GM12872 (cell line): Measurements from ENCODE around the gene ARL14EPL.

Experiments used
- TF ChIP-seq, protein P1 (sequence below): IDR thresholded peaks from 3 replicates; pipeline ENCODE4 v1.5.1; 2011; ENCODE audit warnings: low read depth, mild to moderate bottlenecking, low read length, moderate library complexity; ENCODE audit not compliant: insufficient read depth

Gene ARL14EPL

DNA sequence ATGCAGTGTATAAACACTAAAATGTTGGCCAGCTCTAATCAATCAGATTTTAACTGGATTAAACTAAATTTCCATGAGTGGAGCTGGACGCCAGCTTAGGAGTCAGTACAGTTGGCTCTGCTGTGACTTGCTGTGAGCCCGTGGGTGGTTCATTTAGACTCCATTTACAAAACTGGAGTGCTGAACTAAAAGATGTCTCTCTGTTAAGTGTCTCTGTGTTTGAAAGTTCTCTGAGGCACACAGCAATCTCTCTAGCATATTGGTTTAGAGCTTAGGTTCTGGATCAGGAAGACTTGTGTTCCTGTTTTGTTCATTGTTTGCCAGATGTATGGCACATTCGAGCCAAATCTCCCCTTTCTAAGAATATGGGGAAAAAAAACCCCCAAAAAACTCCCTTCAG, 28.0 kb upstream of the ARL14EPL start:
- TF ChIP-seq, protein P1, sequence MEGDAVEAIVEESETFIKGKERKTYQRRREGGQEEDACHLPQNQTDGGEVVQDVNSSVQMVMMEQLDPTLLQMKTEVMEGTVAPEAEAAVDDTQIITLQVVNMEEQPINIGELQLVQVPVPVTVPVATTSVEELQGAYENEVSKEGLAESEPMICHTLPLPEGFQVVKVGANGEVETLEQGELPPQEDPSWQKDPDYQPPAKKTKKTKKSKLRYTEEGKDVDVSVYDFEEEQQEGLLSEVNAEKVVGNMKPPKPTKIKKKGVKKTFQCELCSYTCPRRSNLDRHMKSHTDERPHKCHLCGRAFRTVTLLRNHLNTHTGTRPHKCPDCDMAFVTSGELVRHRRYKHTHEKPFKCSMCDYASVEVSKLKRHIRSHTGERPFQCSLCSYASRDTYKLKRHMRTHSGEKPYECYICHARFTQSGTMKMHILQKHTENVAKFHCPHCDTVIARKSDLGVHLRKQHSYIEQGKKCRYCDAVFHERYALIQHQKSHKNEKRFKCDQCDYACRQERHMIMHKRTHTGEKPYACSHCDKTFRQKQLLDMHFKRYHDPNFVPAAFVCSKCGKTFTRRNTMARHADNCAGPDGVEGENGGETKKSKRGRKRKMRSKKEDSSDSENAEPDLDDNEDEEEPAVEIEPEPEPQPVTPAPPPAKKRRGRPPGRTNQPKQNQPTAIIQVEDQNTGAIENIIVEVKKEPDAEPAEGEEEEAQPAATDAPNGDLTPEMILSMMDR: no peak

DNA sequence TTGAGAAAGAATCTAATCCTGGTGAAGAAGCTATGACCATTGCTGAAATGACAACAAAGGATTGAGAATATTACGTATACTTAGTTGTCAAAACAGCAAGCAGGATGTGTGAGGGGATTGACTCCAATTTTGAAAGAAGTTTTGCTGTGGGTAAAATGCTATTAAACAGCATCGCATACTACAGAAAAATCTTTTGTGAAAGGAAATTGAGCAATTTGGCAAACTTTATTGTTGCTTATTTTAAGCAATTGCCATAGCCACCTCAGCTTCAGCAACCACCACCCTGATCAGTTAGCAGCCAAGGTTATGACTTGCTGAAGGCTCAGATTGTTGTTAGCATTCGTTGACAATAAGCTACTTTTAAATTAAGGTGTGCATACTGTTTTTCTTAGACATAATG, 22.5 kb upstream of the ARL14EPL start:
- TF ChIP-seq, protein P1: no peak

DNA sequence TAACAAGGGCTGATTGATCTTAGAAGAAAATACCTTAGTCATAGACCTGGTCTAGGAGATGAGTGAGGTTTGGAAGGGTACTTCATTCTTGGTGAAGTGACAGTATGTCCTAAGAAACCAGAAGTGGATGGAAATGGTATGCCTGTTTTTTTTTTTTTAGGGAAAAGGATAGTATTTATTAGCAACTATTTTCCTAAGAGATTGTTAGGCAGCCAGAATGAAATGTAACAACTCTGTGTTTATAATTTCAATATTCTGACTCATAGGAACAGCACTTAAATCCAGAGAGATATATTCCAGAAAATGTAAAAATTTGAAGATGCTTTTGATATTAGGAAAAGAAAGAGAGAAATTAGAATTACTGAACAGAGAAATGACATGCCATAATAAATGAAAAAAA, 21.2 kb upstream of the ARL14EPL start:
- TF ChIP-seq, protein P1: no peak

DNA sequence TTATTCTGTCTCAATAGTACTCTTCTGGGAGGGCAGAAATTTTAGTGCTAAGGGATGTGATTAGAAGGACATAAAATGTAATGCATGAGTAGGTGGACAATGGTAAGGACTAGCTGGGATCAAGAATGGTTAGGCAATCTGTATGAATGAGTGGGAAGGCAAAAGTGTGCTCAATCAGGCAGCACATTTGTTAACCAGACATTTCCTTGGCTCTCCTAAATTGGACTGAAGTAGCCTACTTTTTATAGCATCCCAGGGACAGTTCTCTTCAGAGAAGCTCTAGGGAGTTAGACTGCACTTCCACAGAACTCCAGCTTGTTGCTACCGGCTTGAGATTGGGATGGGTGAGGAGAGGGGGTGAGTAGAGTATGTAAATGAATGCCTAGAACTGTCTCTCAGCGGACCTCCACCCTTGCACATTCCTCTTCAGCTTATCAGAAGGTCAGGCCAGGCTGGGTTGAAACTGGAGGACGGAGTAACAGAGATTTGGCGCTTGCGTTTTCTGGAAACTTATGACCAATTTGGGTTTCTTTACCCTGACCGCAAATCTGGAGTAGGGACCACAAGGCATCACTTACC, 19.0 kb upstream of the ARL14EPL start:
- TF ChIP-seq, protein P1: no peak

DNA sequence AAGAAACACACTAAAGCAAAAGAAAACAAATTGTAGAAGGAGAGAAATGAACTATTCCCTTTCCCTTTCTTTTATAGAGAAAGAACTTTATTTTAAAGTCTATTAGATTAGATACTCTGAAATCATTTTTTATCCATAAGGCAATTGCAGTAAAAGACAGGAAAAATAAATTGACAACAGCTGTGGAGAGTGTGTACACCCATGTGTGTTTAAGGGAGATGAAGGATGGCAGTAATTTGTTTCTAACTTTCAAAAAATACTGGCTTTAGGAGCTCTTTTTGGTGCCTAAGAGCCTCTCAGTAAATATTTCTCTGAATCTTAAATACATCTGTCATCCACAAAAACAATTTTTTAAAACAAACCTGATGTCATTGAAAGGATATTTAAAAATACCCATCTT, 18.3 kb upstream of the ARL14EPL start:
- TF ChIP-seq, protein P1: no peak

DNA sequence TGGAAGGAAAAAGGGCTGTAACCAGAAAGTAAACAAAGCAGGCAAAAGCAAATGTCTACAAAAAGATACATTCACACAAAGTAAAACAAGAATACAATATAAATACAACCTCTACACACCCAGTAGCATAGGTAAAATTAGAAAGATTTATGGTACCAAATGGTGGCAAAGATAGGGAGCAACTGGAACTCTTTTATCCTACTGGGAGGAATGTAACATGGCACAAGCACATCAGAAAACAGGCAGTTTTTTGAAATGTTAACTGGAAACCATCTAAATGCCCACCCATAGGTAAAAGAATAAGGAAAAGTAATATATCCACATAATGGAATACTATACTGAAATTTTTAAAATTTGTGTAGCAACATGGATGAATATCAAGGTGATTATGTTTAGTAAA, 8.7 kb upstream of the ARL14EPL start:
- TF ChIP-seq, protein P1: no peak

GRCh38 chr5:116025866-116026265, 6.4 kb upstream of the ARL14EPL start:
- TF ChIP-seq, protein P1: no peak
